Muscle layer of duodenum (tissue), 2 donors: ENCODE measurements around the gene TDRD12.
A peak's percentile ranks its signal among the peaks of the same experiment; 100 is the strongest.
"Not testable (repeated sequence)": the region's sequence is repeated elsewhere in the genome, so short reads cannot be mapped to it uniquely, and the experiment has no call there.

Experiments used
- H3K27ac ChIP-seq: one replicate; pipeline ENCODE4 v1.7.0; 2013; ENCODE audit warnings: mild to moderate bottlenecking, low read length
- H3K27me3 ChIP-seq: one replicate; pipeline ENCODE4 v1.7.0; 2013; ENCODE audit warnings: low read depth, mild to moderate bottlenecking, control low read depth, low read length
- H3K36me3 ChIP-seq, 2 donors: one replicate each; pipeline ENCODE4 v1.7.0; 2013; ENCODE audit warnings: low read length in 2 of 2, control low read depth in 1 of 2, mild to moderate bottlenecking in 1 of 2; ENCODE audit not compliant: insufficient read depth in 2 of 2, control insufficient read depth in 1 of 2
- H3K4me1 ChIP-seq, 2 donors: one replicate each; pipeline ENCODE4 v1.7.0; 2013; ENCODE audit warnings: low read length in 2 of 2, mild to moderate bottlenecking in 2 of 2, control low read depth in 1 of 2, moderate library complexity in 1 of 2; ENCODE audit not compliant: insufficient read depth in 2 of 2, control insufficient read depth in 1 of 2
- H3K4me3 ChIP-seq, 2 donors: one replicate each; pipeline ENCODE4 v1.7.0; 2013; ENCODE audit warnings: low read length in 2 of 2, low read depth in 1 of 2, mild to moderate bottlenecking in 1 of 2
- H3K9me3 ChIP-seq, 2 donors: one replicate each; pipeline ENCODE4 v1.7.0; 2013; ENCODE audit warnings: low read length in 2 of 2, control low read depth in 1 of 2, mild to moderate bottlenecking in 1 of 2; ENCODE audit not compliant: control insufficient read depth in 1 of 2
- donor health status: healthy.

TDRD12 gene

GRCh38 chr19:32677657-32678056 is 41.9 kb upstream of the TDRD12 start:
- H3K4me3 ChIP-seq = no peak overlapping the region
- H3K36me3 ChIP-seq = no peaks in the 10 kb centered on the region
- peaks cover 4 to 28% of the 10 kb centered on the region in 2 donors for H3K4me1 ChIP-seq
- H3K9me3 ChIP-seq = no peaks in the 10 kb centered on the region
- peaks cover 11% of the 10 kb centered on the region for H3K27me3 ChIP-seq
- H3K27ac ChIP-seq = no peak overlapping the region

- Histone ChIP-seq H3K27me3 (peaks cover 11% of the 10 kb centered on the region), H3K9me3 (no peaks in the 10 kb centered on the region), H3K4me1 (peaks cover 0 to 8% of the 10 kb centered on the region in 2 donors), H3K36me3 (no peaks in the 10 kb centered on the region), H3K4me3 (no peak overlapping the region), H3K27ac (no peak overlapping the region)
Observed at GRCh38 chr19:32680986-32681385, 38.6 kb upstream of the TDRD12 start.

- no peak overlapping the region for H3K4me3 ChIP-seq
- H3K36me3 ChIP-seq = no peaks in the 10 kb centered on the region
- H3K4me1 ChIP-seq = no peaks in the 10 kb centered on the region
- H3K9me3 ChIP-seq = no peaks in the 10 kb centered on the region
- no peaks in the 10 kb centered on the region for H3K27me3 ChIP-seq
- H3K27ac ChIP-seq = no peak overlapping the region
Observed at GRCh38 chr19:32682317-32682716, 37.2 kb upstream of the TDRD12 start.

- Histone ChIP-seq H3K4me3 (no peak overlapping the region), H3K9me3 (no peaks in the 10 kb centered on the region), H3K36me3 (no peaks in the 10 kb centered on the region), H3K27me3 (no peaks in the 10 kb centered on the region), H3K27ac (no peak overlapping the region), H3K4me1 (peaks cover 8 to 10% of the 10 kb centered on the region in 2 donors)
Observed at GRCh38 chr19:32686847-32687475, 32.6 kb upstream of the TDRD12 start.

- Histone ChIP-seq H3K36me3 (no peaks in the 10 kb centered on the region), H3K4me3 (no peak overlapping the region)
Observed at GRCh38 chr19:32687681-32688080, 31.9 kb upstream of the TDRD12 start.

GRCh38 chr19:32688311-32688710 is 31.3 kb upstream of the TDRD12 start:
- Histone ChIP-seq H3K4me3 (no peak overlapping the region), H3K27ac (no peak overlapping the region), H3K9me3 (no peaks in the 10 kb centered on the region), H3K4me1 (peaks cover 8 to 18% of the 10 kb centered on the region in 2 donors), H3K27me3 (no peaks in the 10 kb centered on the region), H3K36me3 (no peaks in the 10 kb centered on the region)

More at GRCh38 chr19:32687681-32688080, 31.9 kb upstream of the TDRD12 start:
- Histone ChIP-seq H3K27ac (no peak overlapping the region), H3K4me1 (peaks cover 8 to 12% of the 10 kb centered on the region in 2 donors), H3K27me3 (no peaks in the 10 kb centered on the region), H3K9me3 (no peaks in the 10 kb centered on the region)

GRCh38 chr19:32691291-32691951 is 28.1 kb upstream of the TDRD12 start, which contains the start of gene NUDT19:
Gene NUDT19 (plus strand): TSS chr19:32691821. CDS start chr19:32691961, 140 bp downstream.
- Histone ChIP-seq H3K27ac (peak within 1 kb of the TSS; percentile 50), H3K9me3 (no peaks in the 10 kb centered on the region), H3K4me1 (peaks cover 8 to 37% of the 10 kb centered on the region in 2 donors), H3K36me3 (no peaks in the 10 kb centered on the region), H3K27me3 (no peaks in the 10 kb centered on the region), H3K4me3 (peak within 1 kb of the TSS; percentile 73 to 87)

- Histone ChIP-seq H3K27ac (peak overlapping the region; percentile 27), H3K27me3 (no peaks in the 10 kb centered on the region), H3K9me3 (no peaks in the 10 kb centered on the region), H3K4me3 (peak overlapping the region; percentile 73 to 87), H3K4me1 (peaks cover 8 to 37% of the 10 kb centered on the region in 2 donors), H3K36me3 (no peaks in the 10 kb centered on the region)
Observed at GRCh38 chr19:32691952-32692726, 27.4 kb upstream of the TDRD12 start.

GRCh38 chr19:32692727-32693061 is 26.9 kb upstream of the TDRD12 start:
- Histone ChIP-seq H3K9me3 (no peaks in the 10 kb centered on the region), H3K27me3 (no peaks in the 10 kb centered on the region), H3K4me3 (peak overlapping the region; percentile 73 to 87), H3K4me1 (peaks cover 8 to 37% of the 10 kb centered on the region in 2 donors), H3K36me3 (no peaks in the 10 kb centered on the region), H3K27ac (peak overlapping the region; percentile 27)

- not testable (repeated sequence) for H3K9me3 ChIP-seq
- H3K4me1 ChIP-seq = peaks cover 8 to 37% of the 10 kb centered on the region in 2 donors
Observed at GRCh38 chr19:32693151-32694108, 26.1 kb upstream of the TDRD12 start.

More at GRCh38 chr19:32693151-32694108, 26.1 kb upstream of the TDRD12 start:
- H3K27me3 ChIP-seq, H3K27ac ChIP-seq, H3K36me3 ChIP-seq: not testable (repeated sequence)
- peak overlapping the region; percentile 73 to 87 for H3K4me3 ChIP-seq
